ENCODE measurements around the gene ATP2A3.
A peak's percentile ranks its signal among the peaks of the same experiment; 100 is the strongest.
"Not testable (repeated sequence)": the region's sequence is repeated elsewhere in the genome, so short reads cannot be mapped to it uniquely, and the experiment has no call there.

The ATP2A3 gene

GRCh38 chr17:3953542-3953941, 10.7 kb downstream of the ATP2A3 start:
- Histone ChIP-seq H3K4me1 (ENCODE audit: control extremely low read depth in 1 of 4, control insufficient read depth in 4 of 4, insufficient read depth in 4 of 4, low read length in 3 of 4) (peaks cover 0 to 20% (median 12%) of the 10 kb centered on the region in 4 experiments), H3K27me3 (replicated peaks in 2 of 5; ENCODE audit: control insufficient read depth in 4 of 5, insufficient read depth in 5 of 5, low read length in 4 of 5) (no peaks in the 10 kb centered on the region), H3K9me3 (ENCODE audit: control extremely low read depth in 1 of 5, control insufficient read depth in 4 of 5, insufficient read depth in 2 of 5, low read depth in 1 of 5, low read length in 4 of 5) (no peaks in the 10 kb centered on the region), H3K4me3 (ENCODE audit: control insufficient read depth in 1 of 7, extremely low read depth in 1 of 7, insufficient read depth in 4 of 7, low read depth in 2 of 7, low read length in 6 of 7) (no peak overlapping the region), H3K27ac (ENCODE audit: insufficient read depth in 1 of 2, low read depth in 1 of 2, low read length in 2 of 2, poor library complexity in 1 of 2, severe bottlenecking in 2 of 2) (peak overlapping the region in 1 of 2 experiments; percentile 25), H3K36me3 (ENCODE audit: control insufficient read depth in 4 of 4, insufficient read depth in 4 of 4, low read length in 3 of 4) (peaks cover 11 to 76% (median 46%) of the 10 kb centered on the region in 4 experiments)
- POLR2A ChIA-PET: interaction anchor here (0.6 kb wide), 1 partner anchor 37 kb away, joined by 3 read pairs; the partner anchor contains the start of gene P2RX1
- CTCF ChIA-PET: interaction anchor here (1.3 to 2.3 kb wide), 4 partner anchors 9 to 50 kb away, joined by 3 to 5 read pairs (median 4); no protein-coding TSS in a partner anchor
- no peak for DNase-seq
- 92% methylated on average over 8 of the region's 14 CpGs for WGBS (ENCODE audit: insufficient coverage)

- ChIA-PET POLR2A (interaction anchor here (0.8 kb wide), 1 partner anchor 55 kb away, joined by 3 read pairs; no protein-coding TSS in a partner anchor), CTCF (interaction anchor here (1.0 to 2.3 kb wide), 3 partner anchors 19 to 41 kb away, joined by 3 to 5 read pairs (median 4); no protein-coding TSS in a partner anchor)
- Histone ChIP-seq H3K4me1 (ENCODE audit: control extremely low read depth in 1 of 4, control insufficient read depth in 4 of 4, insufficient read depth in 4 of 4, low read length in 3 of 4) (peaks cover 0 to 20% (median 10%) of the 10 kb centered on the region in 4 experiments), H3K9me3 (ENCODE audit: control extremely low read depth in 1 of 5, control insufficient read depth in 4 of 5, insufficient read depth in 2 of 5, low read depth in 1 of 5, low read length in 4 of 5) (no peaks in the 10 kb centered on the region), H3K27ac (ENCODE audit: insufficient read depth in 1 of 2, low read depth in 1 of 2, low read length in 2 of 2, poor library complexity in 1 of 2, severe bottlenecking in 2 of 2) (no peak overlapping the region), H3K36me3 (ENCODE audit: control insufficient read depth in 4 of 4, insufficient read depth in 4 of 4, low read length in 3 of 4) (peaks cover 13 to 77% (median 49%) of the 10 kb centered on the region in 4 experiments), H3K27me3 (replicated peaks in 2 of 5; ENCODE audit: control insufficient read depth in 4 of 5, insufficient read depth in 5 of 5, low read length in 4 of 5) (no peaks in the 10 kb centered on the region), H3K4me3 (ENCODE audit: control insufficient read depth in 1 of 7, extremely low read depth in 1 of 7, insufficient read depth in 4 of 7, low read depth in 2 of 7, low read length in 6 of 7) (no peak overlapping the region)
- no peak for DNase-seq
- WGBS (ENCODE audit: insufficient coverage): 94% methylated on average over 12 of the region's 14 CpGs
These were observed 12.1 kb downstream of the ATP2A3 start for GRCh38 chr17:3952186-3952585.

- Histone ChIP-seq H3K27ac (ENCODE audit: insufficient read depth in 1 of 2, low read depth in 1 of 2, low read length in 2 of 2, poor library complexity in 1 of 2, severe bottlenecking in 2 of 2) (no peak overlapping the region), H3K4me1 (ENCODE audit: control extremely low read depth in 1 of 4, control insufficient read depth in 4 of 4, insufficient read depth in 4 of 4, low read length in 3 of 4) (peaks cover 0 to 12% (median 6%) of the 10 kb centered on the region in 4 experiments), H3K36me3 (ENCODE audit: control insufficient read depth in 4 of 4, insufficient read depth in 4 of 4, low read length in 3 of 4) (peaks cover 10 to 77% (median 50%) of the 10 kb centered on the region in 4 experiments), H3K4me3 (ENCODE audit: control insufficient read depth in 1 of 7, extremely low read depth in 1 of 7, insufficient read depth in 4 of 7, low read depth in 2 of 7, low read length in 6 of 7) (no peak overlapping the region), H3K27me3 (replicated peaks in 2 of 5; ENCODE audit: control insufficient read depth in 4 of 5, insufficient read depth in 5 of 5, low read length in 4 of 5) (no peaks in the 10 kb centered on the region), H3K9me3 (ENCODE audit: control extremely low read depth in 1 of 5, control insufficient read depth in 4 of 5, insufficient read depth in 2 of 5, low read depth in 1 of 5, low read length in 4 of 5) (no peaks in the 10 kb centered on the region)
- ChIA-PET CTCF (interaction anchor here (2.3 kb wide), 1 partner anchor 37 kb away, joined by 5 read pairs; no protein-coding TSS in a partner anchor), POLR2A (interaction anchor here (0.8 kb wide), 1 partner anchor 55 kb away, joined by 3 read pairs; no protein-coding TSS in a partner anchor)
- WGBS (ENCODE audit: insufficient coverage): 90% methylated on average over 8 of the region's 16 CpGs
- no peak for DNase-seq
These were observed 12.8 kb downstream of the ATP2A3 start for GRCh38 chr17:3951420-3951819.

- no peaks in the 10 kb centered on the region for H3K9me3 ChIP-seq (ENCODE audit: control extremely low read depth in 1 of 5, control insufficient read depth in 4 of 5, insufficient read depth in 2 of 5, low read depth in 1 of 5, low read length in 4 of 5)
- peaks cover 0 to 8% (median 4%) of the 10 kb centered on the region in 4 experiments for H3K4me1 ChIP-seq (ENCODE audit: control extremely low read depth in 1 of 4, control insufficient read depth in 4 of 4, insufficient read depth in 4 of 4, low read length in 3 of 4)
- H3K27me3 ChIP-seq (replicated peaks in 2 of 5; ENCODE audit: control insufficient read depth in 4 of 5, insufficient read depth in 5 of 5, low read length in 4 of 5): no peaks in the 10 kb centered on the region
- H3K4me3 ChIP-seq (ENCODE audit: control insufficient read depth in 1 of 7, extremely low read depth in 1 of 7, insufficient read depth in 4 of 7, low read depth in 2 of 7, low read length in 6 of 7): no peak overlapping the region
- peaks cover 10 to 74% (median 52%) of the 10 kb centered on the region in 4 experiments for H3K36me3 ChIP-seq (ENCODE audit: control insufficient read depth in 4 of 4, insufficient read depth in 4 of 4, low read length in 3 of 4)
- no peak for DNase-seq
- ChIA-PET POLR2A (interaction anchor here (0.8 kb wide), 1 partner anchor 56 kb away, joined by 3 read pairs; no protein-coding TSS in a partner anchor), CTCF (no interaction called here)
- H3K27ac ChIP-seq (ENCODE audit: insufficient read depth in 1 of 2, low read depth in 1 of 2, low read length in 2 of 2, poor library complexity in 1 of 2, severe bottlenecking in 2 of 2): no peak overlapping the region
- WGBS (ENCODE audit: insufficient coverage): 100% methylated on average over 9 of the region's 17 CpGs
These were observed 13.2 kb downstream of the ATP2A3 start for GRCh38 chr17:3951003-3951402.

GRCh38 chr17:3950584-3950983, 13.7 kb downstream of the ATP2A3 start:
- H3K27me3 ChIP-seq (replicated peaks in 2 of 5; ENCODE audit: control insufficient read depth in 4 of 5, insufficient read depth in 5 of 5, low read length in 4 of 5): no peaks in the 10 kb centered on the region
- DNase-seq: no peak
- 94% methylated on average over 10 of the region's 12 CpGs for WGBS (ENCODE audit: insufficient coverage)
- no peak overlapping the region for H3K27ac ChIP-seq (ENCODE audit: insufficient read depth in 1 of 2, low read depth in 1 of 2, low read length in 2 of 2, poor library complexity in 1 of 2, severe bottlenecking in 2 of 2)
- H3K4me3 ChIP-seq (ENCODE audit: control insufficient read depth in 1 of 7, extremely low read depth in 1 of 7, insufficient read depth in 4 of 7, low read depth in 2 of 7, low read length in 6 of 7): no peak overlapping the region
- no peaks in the 10 kb centered on the region for H3K9me3 ChIP-seq (ENCODE audit: control extremely low read depth in 1 of 5, control insufficient read depth in 4 of 5, insufficient read depth in 2 of 5, low read depth in 1 of 5, low read length in 4 of 5)
- ChIA-PET POLR2A (no interaction called here), CTCF (interaction anchor here (1.7 to 2.4 kb wide), 2 partner anchors 10 to 16 kb away, joined by 5 to 7 read pairs; no protein-coding TSS in a partner anchor)
- peaks cover 10 to 76% (median 55%) of the 10 kb centered on the region in 4 experiments for H3K36me3 ChIP-seq (ENCODE audit: control insufficient read depth in 4 of 4, insufficient read depth in 4 of 4, low read length in 3 of 4)
- H3K4me1 ChIP-seq (ENCODE audit: control extremely low read depth in 1 of 4, control insufficient read depth in 4 of 4, insufficient read depth in 4 of 4, low read length in 3 of 4): peaks cover 0 to 7% (median 2%) of the 10 kb centered on the region in 4 experiments

- peaks cover 0 to 2% (median 0%) of the 10 kb centered on the region in 5 experiments for H3K9me3 ChIP-seq (ENCODE audit: control extremely low read depth in 1 of 5, control insufficient read depth in 4 of 5, insufficient read depth in 2 of 5, low read depth in 1 of 5, low read length in 4 of 5)
- WGBS (ENCODE audit: insufficient coverage): 100% methylated on average over 2 of the region's 3 CpGs
- H3K36me3 ChIP-seq (ENCODE audit: control insufficient read depth in 4 of 4, insufficient read depth in 4 of 4, low read length in 3 of 4): peaks cover 13 to 82% (median 58%) of the 10 kb centered on the region in 4 experiments
- ChIA-PET POLR2A (interaction anchor here (1.5 kb wide), 1 partner anchor 14 kb away, joined by 4 read pairs; no protein-coding TSS in a partner anchor), CTCF (interaction anchor here (1.0 to 3.2 kb wide), 7 partner anchors 11 to 77 kb away, joined by 3 to 15 read pairs (median 5); partner anchors contain the start of gene P2RX1)
- H3K4me3 ChIP-seq (ENCODE audit: control insufficient read depth in 1 of 7, extremely low read depth in 1 of 7, insufficient read depth in 4 of 7, low read depth in 2 of 7, low read length in 6 of 7): no peak overlapping the region
- H3K27me3 ChIP-seq (replicated peaks in 2 of 5; ENCODE audit: control insufficient read depth in 4 of 5, insufficient read depth in 5 of 5, low read length in 4 of 5): no peaks in the 10 kb centered on the region
- DNase-seq: no peak
- H3K27ac ChIP-seq (ENCODE audit: insufficient read depth in 1 of 2, low read depth in 1 of 2, low read length in 2 of 2, poor library complexity in 1 of 2, severe bottlenecking in 2 of 2): no peak overlapping the region
- no peaks in the 10 kb centered on the region for H3K4me1 ChIP-seq (ENCODE audit: control extremely low read depth in 1 of 4, control insufficient read depth in 4 of 4, insufficient read depth in 4 of 4, low read length in 3 of 4)
These were observed 14.8 kb downstream of the ATP2A3 start for GRCh38 chr17:3949418-3949817.

- not testable (repeated sequence) for DNase-seq; H3K27me3 ChIP-seq (replicated peaks in 2 of 5; ENCODE audit: control insufficient read depth in 4 of 5, insufficient read depth in 5 of 5, low read length in 4 of 5); H3K9me3 ChIP-seq (ENCODE audit: control extremely low read depth in 1 of 5, control insufficient read depth in 4 of 5, insufficient read depth in 2 of 5, low read depth in 1 of 5, low read length in 4 of 5); H3K4me1 ChIP-seq (ENCODE audit: control extremely low read depth in 1 of 4, control insufficient read depth in 4 of 4, insufficient read depth in 4 of 4, low read length in 3 of 4); H3K4me3 ChIP-seq (ENCODE audit: control insufficient read depth in 1 of 7, extremely low read depth in 1 of 7, insufficient read depth in 4 of 7, low read depth in 2 of 7, low read length in 6 of 7); H3K27ac ChIP-seq (ENCODE audit: insufficient read depth in 1 of 2, low read depth in 1 of 2, low read length in 2 of 2, poor library complexity in 1 of 2, severe bottlenecking in 2 of 2)
- H3K36me3 ChIP-seq (ENCODE audit: control insufficient read depth in 4 of 4, insufficient read depth in 4 of 4, low read length in 3 of 4): peaks cover 14 to 85% (median 65%) of the 10 kb centered on the region in 4 experiments
- ChIA-PET POLR2A (interaction anchor here (1.5 kb wide), 1 partner anchor 15 kb away, joined by 4 read pairs; no protein-coding TSS in a partner anchor), CTCF (interaction anchor here (0.8 to 3.2 kb wide), 8 partner anchors 12 to 78 kb away, joined by 3 to 15 read pairs (median 5); partner anchors contain the start of gene P2RX1)
- 95% methylated on average over 2 of the region's 3 CpGs for WGBS (ENCODE audit: insufficient coverage)
These were observed 15.7 kb downstream of the ATP2A3 start for GRCh38 chr17:3948551-3948950.
